Measurements from ENCODE around the gene RUSC1. TPM values are rescaled to one million over a fixed set of nuclear protein-coding genes. Genes with fewer than 3 reads are reported as not detected.

Gene RUSC1
- total RNA-seq, 4 donors from 2014 or later: 4.6 to 14.4 (median 12.1) TPM

DNA sequence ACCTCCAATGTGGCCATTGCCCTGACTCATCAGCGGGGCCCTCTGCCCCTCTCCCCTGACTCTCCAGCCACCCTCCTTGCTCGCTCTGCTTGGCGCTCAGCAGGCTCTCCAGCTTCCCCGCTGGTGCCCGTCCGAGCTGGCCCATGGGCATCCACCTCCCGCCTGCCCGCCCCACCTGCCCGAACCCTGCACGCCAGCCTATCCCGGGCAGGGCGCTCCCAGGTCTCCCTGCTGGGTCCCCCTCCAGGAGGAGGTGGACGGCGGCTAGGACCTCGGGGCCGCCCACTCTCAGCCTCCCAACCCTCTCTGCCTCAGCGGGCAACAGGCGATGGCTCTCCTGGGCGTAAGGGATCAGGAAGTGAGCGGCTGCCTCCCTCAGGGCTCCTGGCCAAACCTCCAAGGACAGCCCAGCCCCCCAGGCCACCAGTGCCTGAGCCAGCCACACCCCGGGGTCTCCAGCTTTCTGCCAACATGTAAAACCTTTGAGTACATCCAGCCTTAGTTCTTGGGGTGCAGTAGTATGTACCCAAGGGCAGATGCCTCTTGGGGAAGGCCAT is 32.6 kb upstream of the RUSC1 start:
- TF ChIP-seq, protein P1, sequence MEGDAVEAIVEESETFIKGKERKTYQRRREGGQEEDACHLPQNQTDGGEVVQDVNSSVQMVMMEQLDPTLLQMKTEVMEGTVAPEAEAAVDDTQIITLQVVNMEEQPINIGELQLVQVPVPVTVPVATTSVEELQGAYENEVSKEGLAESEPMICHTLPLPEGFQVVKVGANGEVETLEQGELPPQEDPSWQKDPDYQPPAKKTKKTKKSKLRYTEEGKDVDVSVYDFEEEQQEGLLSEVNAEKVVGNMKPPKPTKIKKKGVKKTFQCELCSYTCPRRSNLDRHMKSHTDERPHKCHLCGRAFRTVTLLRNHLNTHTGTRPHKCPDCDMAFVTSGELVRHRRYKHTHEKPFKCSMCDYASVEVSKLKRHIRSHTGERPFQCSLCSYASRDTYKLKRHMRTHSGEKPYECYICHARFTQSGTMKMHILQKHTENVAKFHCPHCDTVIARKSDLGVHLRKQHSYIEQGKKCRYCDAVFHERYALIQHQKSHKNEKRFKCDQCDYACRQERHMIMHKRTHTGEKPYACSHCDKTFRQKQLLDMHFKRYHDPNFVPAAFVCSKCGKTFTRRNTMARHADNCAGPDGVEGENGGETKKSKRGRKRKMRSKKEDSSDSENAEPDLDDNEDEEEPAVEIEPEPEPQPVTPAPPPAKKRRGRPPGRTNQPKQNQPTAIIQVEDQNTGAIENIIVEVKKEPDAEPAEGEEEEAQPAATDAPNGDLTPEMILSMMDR (IDR thresholded peaks at IDR 0.05; ENCODE audit: low read depth): no peak

GRCh38 chr1:155293086-155293749 is 27.5 kb upstream of the RUSC1 start:
- TF ChIP-seq, protein P1 (IDR thresholded peaks at IDR 0.05; ENCODE audit: low read depth): no peak

- TF ChIP-seq, protein P1 (IDR thresholded peaks at IDR 0.05; ENCODE audit: low read depth): no peak
Measured at GRCh38 chr1:155294520-155295182, 26.0 kb upstream of the RUSC1 start.

- TF ChIP-seq, protein P1 (IDR thresholded peaks at IDR 0.05; ENCODE audit: low read depth): no peak
Measured at GRCh38 chr1:155295183-155295941, 25.3 kb upstream of the RUSC1 start.

DNA sequence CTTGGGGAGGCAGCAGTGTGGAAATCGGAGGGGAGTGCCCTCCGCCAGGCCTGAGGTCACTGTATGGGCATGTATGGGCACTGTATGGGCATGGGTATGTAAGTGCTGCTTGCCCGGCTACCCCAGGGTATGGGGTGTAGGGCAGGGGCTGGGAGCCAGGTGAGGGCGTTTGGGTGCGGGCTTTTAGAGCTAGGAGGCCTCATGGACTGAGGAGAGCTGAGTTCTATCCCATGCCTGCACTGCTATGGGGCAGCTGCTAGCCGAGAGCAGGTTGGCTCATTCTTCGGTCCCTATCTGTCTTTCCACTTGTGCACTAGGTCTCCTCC is 24.8 kb upstream of the RUSC1 start:
- TF ChIP-seq, protein P1 (IDR thresholded peaks at IDR 0.05; ENCODE audit: low read depth): no peak

DNA sequence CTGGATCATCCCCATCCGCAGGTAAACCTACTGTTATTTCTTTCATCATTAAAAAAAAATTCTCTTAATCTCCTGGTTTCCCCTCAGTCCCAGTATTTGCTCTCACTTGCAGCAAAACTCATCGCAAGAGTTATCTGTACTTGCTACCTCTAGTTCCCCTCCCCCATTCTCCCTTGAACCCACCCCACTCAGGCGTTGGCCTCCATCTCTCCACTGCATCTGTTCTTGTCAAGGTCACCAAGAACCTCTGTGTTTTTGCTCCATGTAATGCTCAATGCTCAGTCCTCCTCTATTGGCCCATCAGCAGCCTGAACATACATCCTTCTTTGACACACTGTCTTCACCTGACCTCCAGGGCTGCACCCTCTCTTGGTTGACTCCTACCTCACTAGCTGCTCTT is 24.0 kb upstream of the RUSC1 start:
- TF ChIP-seq, protein P1 (IDR thresholded peaks at IDR 0.05; ENCODE audit: low read depth): no peak

- TF ChIP-seq, protein P1 (IDR thresholded peaks at IDR 0.05; ENCODE audit: low read depth): no peak
Measured at GRCh38 chr1:155297384-155297783, 23.3 kb upstream of the RUSC1 start.
